Measurements from ENCODE around the gene ATXN3.

GRCh38 chr14:92143962-92144361, 37.6 kb upstream of the ATXN3 start:
- TF ChIP-seq, protein P1, sequence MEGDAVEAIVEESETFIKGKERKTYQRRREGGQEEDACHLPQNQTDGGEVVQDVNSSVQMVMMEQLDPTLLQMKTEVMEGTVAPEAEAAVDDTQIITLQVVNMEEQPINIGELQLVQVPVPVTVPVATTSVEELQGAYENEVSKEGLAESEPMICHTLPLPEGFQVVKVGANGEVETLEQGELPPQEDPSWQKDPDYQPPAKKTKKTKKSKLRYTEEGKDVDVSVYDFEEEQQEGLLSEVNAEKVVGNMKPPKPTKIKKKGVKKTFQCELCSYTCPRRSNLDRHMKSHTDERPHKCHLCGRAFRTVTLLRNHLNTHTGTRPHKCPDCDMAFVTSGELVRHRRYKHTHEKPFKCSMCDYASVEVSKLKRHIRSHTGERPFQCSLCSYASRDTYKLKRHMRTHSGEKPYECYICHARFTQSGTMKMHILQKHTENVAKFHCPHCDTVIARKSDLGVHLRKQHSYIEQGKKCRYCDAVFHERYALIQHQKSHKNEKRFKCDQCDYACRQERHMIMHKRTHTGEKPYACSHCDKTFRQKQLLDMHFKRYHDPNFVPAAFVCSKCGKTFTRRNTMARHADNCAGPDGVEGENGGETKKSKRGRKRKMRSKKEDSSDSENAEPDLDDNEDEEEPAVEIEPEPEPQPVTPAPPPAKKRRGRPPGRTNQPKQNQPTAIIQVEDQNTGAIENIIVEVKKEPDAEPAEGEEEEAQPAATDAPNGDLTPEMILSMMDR (IDR thresholded peaks at IDR 0.05 in 8 of 11, conservative IDR thresholded peaks at IDR 0.05 in 3 of 11): no peak
- no peak for TF ChIP-seq POLR2A (IDR thresholded peaks at IDR 0.05)
- TF ChIP-seq POLR2AphosphoS5 (IDR thresholded peaks at IDR 0.05): no peak

Data from spleen (tissue), 7 donors.